ENCODE data around the gene RASGRF1. TPM values are rescaled to one million over a fixed set of nuclear protein-coding genes. Genes with fewer than 3 reads are reported as not detected.

The RASGRF1 gene
- total and polyA plus RNA-seq, 7 donors, result 0.14 to 1.2 (median 0.58) TPM; not detected in 1

DNA sequence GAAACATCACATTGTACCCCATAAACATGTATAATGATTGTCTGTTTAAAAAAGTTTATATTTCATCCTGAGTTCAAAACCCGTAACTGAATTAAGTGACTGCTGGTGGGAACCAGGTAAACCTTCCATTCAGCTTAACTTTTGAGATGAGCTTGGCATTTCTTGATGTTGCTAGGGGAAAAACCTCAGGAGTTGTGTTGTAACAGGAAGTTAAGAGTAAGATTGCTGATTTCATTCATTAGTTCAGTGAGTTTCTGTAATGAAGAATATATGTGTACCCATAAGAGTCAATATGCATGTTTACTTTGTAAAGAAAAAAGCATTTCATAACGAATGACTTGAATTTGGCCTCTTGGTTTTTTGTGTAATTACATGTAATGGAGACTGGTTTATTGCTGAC lies 178.3 kb downstream of the RASGRF1 start:
- Histone ChIP-seq H3K36me3 (peaks cover 0 to 60% (median 13%) of the 10 kb centered on the region in 4 donors), H3K4me1 (peaks cover 0 to 67% (median 51%) of the 10 kb centered on the region in 4 donors)
- TF ChIP-seq POLR2AphosphoS5 (IDR thresholded peaks at IDR 0.05) (no peak), EP300 (IDR thresholded peaks at IDR 0.05) (no peak), POLR2A (IDR thresholded peaks at IDR 0.05) (no peak)
- TF ChIP-seq, protein P1, sequence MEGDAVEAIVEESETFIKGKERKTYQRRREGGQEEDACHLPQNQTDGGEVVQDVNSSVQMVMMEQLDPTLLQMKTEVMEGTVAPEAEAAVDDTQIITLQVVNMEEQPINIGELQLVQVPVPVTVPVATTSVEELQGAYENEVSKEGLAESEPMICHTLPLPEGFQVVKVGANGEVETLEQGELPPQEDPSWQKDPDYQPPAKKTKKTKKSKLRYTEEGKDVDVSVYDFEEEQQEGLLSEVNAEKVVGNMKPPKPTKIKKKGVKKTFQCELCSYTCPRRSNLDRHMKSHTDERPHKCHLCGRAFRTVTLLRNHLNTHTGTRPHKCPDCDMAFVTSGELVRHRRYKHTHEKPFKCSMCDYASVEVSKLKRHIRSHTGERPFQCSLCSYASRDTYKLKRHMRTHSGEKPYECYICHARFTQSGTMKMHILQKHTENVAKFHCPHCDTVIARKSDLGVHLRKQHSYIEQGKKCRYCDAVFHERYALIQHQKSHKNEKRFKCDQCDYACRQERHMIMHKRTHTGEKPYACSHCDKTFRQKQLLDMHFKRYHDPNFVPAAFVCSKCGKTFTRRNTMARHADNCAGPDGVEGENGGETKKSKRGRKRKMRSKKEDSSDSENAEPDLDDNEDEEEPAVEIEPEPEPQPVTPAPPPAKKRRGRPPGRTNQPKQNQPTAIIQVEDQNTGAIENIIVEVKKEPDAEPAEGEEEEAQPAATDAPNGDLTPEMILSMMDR (IDR thresholded peaks at IDR 0.05), result no peak

DNA sequence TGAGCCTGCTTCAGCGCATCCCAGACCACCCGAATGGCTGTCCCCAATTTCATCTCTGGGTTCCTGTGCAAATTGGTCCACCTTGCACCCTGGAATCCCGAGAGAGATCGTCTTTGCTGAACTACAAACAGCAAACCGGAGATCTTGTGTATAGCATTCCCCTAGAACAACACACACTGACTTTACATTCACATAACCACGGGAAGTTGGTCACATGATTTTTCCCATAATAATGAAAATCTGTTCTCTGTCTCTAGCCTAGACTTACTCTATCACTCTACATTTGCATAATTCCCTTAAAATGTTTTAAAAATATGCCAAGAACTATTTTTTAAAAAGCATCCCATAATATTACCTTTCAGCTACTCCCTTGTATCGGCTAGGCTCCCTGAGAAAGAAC lies 180.3 kb downstream of the RASGRF1 start:
- peaks cover 0 to 65% (median 44%) of the 10 kb centered on the region in 4 donors for H3K4me1 ChIP-seq
- intact Hi-C loops (cut with DNase I), result loop anchor here (5.0 kb wide), 2 partner anchors 67 to 272 kb away; no protein-coding TSS in a partner anchor
- H3K27ac ChIP-seq, result peak overlapping the region in 2 of 4 donors; percentile 34 to 36
- DNase-seq, result no peak
- H3K27me3 ChIP-seq, result no peaks in the 10 kb centered on the region
- TF ChIP-seq, protein P1 (IDR thresholded peaks at IDR 0.05), result no peak
- no peak for TF ChIP-seq POLR2AphosphoS5 (IDR thresholded peaks at IDR 0.05)
- TF ChIP-seq POLR2A (IDR thresholded peaks at IDR 0.05), result no peak
- no peak for TF ChIP-seq EP300 (IDR thresholded peaks at IDR 0.05)
- no peak overlapping the region for H3K4me3 ChIP-seq
- WGBS, 2 donors, result 87 to 88% methylated on average over 7 of the region's 7 CpGs
- peaks cover 0 to 79% (median 18%) of the 10 kb centered on the region in 4 donors for H3K36me3 ChIP-seq
- H3K9me3 ChIP-seq, result no peaks in the 10 kb centered on the region

More for the DNA sequence above, 178.3 kb downstream of the RASGRF1 start:
- no peak overlapping the region for H3K4me3 ChIP-seq
- 72 to 84% methylated on average over 2 of the region's 2 CpGs for WGBS, 2 donors
- no peak for DNase-seq
- no peaks in the 10 kb centered on the region for H3K9me3 ChIP-seq
- intact Hi-C loops (cut with DNase I), result loop anchor here (5.0 kb wide), 2 partner anchors 65 to 270 kb away; no protein-coding TSS in a partner anchor
- peak overlapping the region in 2 of 4 donors; percentile 83 to 87 for H3K27ac ChIP-seq
- no peaks in the 10 kb centered on the region for H3K27me3 ChIP-seq

Other genes starting within 250 kb of the RASGRF1 start
- 100 to 1,000 TPM; 269 to 500 (median 408) TPM for gene MORF4L1, start 217.9 kb downstream of the RASGRF1 start, total RNA-seq
- gene MORF4L1, start 217.9 kb downstream of the RASGRF1 start, polyA plus RNA-seq, result 100 to 1,000 TPM; 245 to 318 (median 253) TPM
- 100 to 1,000 TPM in 1 of 4 donors, 10 to 100 TPM in 3; 37.4 to 102 (median 96.3) TPM for gene CTSH, start 145.7 kb downstream of the RASGRF1 start, total RNA-seq
- gene CTSH, start 145.7 kb downstream of the RASGRF1 start, polyA plus RNA-seq, result 100 to 1,000 TPM in 2 of 3 donors, 10 to 100 TPM in 1; 51.1 to 274 (median 207) TPM
- gene ANKRD34C, start 191.9 kb upstream of the RASGRF1 start, total RNA-seq, result under 1 TPM in 1 of 4 donors, not detected in 3; under 0.01 TPM
- not detected for gene ANKRD34C, start 191.9 kb upstream of the RASGRF1 start, polyA plus RNA-seq
- 10 to 100 TPM; 29.6 to 44.3 (median 36.5) TPM for gene TMED3, start 220.3 kb upstream of the RASGRF1 start, total RNA-seq
- gene TMED3, start 220.3 kb upstream of the RASGRF1 start, polyA plus RNA-seq, result 100 to 1,000 TPM in 1 of 3 donors, 10 to 100 TPM in 2; 40.7 to 107 (median 60.1) TPM